HepG2 (cell line): ENCODE measurements around the gene OXLD1. TPM values are rescaled to one million over a fixed set of nuclear protein-coding genes. Genes with fewer than 3 reads are reported as not detected.

Experiments
- ATAC-seq: fragments of 200-7000 bp; cut with Tn5 transposase; 3 replicates; pipeline ENCODE4 v1.9.1; 2020; ENCODE audit warnings: mild to moderate bottlenecking, moderate library complexity
- BruUV-seq: library from RNA; stranded (reverse); fragments of 400-500 nt; replicated peaks from 2 replicates; lab custom pipeline; 2021; lab: Mats Ljungman, UMichigan
- CTCF ChIA-PET: fragments of 300-600 bp; formaldehyde crosslinking; extraction: SDS; loops from one replicate; lab custom pipeline; 2021; ENCODE audit warnings: low total read pairs, inconsistent platforms, low intra/inter-chr PET ratio; lab: Yijun Ruan, JAX
- POLR2A ChIA-PET: fragments of 350-600 bp; sonication (Branson Sonifier 250); formaldehyde crosslinking; loops from one replicate; lab custom pipeline; 2020; ENCODE audit warnings: antibody characterized with exemption, inconsistent platforms; lab: Yijun Ruan, JAX
- DNase-seq: peaks from one replicate; pipeline ENCODE4 v3.0.0-alpha.2; 2015; ENCODE audit warnings: low spot score
- FAIRE-seq: peaks from 3 replicates; lab custom pipeline; 2011; peaks lifted over from hg19 to GRCh38; lab: Jason Lieb, UNC
- H2AFZ ChIP-seq: one replicate; pipeline ENCODE4 v1.6.1; 2011; ENCODE audit warnings: low read length, inconsistent platforms
- H3K27ac ChIP-seq: fragments of 300-600 bp; 3 replicates; pipeline ENCODE4 v1.8.0; 2011; ENCODE audit warnings: mixed run types, mild to moderate bottlenecking, mixed read lengths, low read length, inconsistent platforms; ENCODE audit not compliant: insufficient read depth; ENCODE audit errors: extremely low read length
- H3K27me3 ChIP-seq, 2 experiments: fragments of 200-600 bp in 1 of 2; 2 replicates in 1 of 2; 3 replicates in 1 of 2; pipeline versions ENCODE4 v1.6.0 to v1.8.0; 2011; ENCODE audit warnings: low read length in 2 of 2, mild to moderate bottlenecking in 2 of 2, moderate library complexity in 2 of 2, inconsistent platforms in 1 of 2; ENCODE audit not compliant: insufficient read depth in 2 of 2, control insufficient read depth in 1 of 2
- H3K36me3 ChIP-seq, 2 experiments: fragments of 200-600 bp in 1 of 2; replicated peaks in 1 of 2; 2 replicates in 1 of 2; 3 replicates in 1 of 2; pipeline versions ENCODE4 v1.5.1 to v1.8.0; 2011; ENCODE audit warnings: low read length in 2 of 2, inconsistent platforms in 1 of 2; ENCODE audit not compliant: insufficient read depth in 2 of 2, control insufficient read depth in 1 of 2
- H3K4me1 ChIP-seq: 2 replicates; pipeline ENCODE4 v1.5.1; 2012; ENCODE audit warnings: low read length, inconsistent platforms; ENCODE audit not compliant: insufficient read depth
- H3K4me2 ChIP-seq: 2 replicates; pipeline ENCODE4 v1.6.0; 2011; ENCODE audit warnings: low read depth, low read length, inconsistent platforms
- H3K4me3 ChIP-seq, 3 experiments: fragments of 200-600 bp in 1 of 3; sonication (generic), shearing (Covaris generic) in 1 of 3; replicated peaks in 1 of 3; 2 replicates each; pipeline ENCODE4 v1.5.1; 2011 to 2016; ENCODE audit warnings: low read length in 3 of 3, inconsistent platforms in 2 of 3, low read depth in 2 of 3, mild to moderate bottlenecking in 2 of 3, control low read depth in 1 of 3, mixed read lengths in 1 of 3; ENCODE audit not compliant: insufficient read depth in 1 of 3
- H3K79me2 ChIP-seq: one replicate; pipeline ENCODE4 v1.6.1; 2011; ENCODE audit warnings: low read length, inconsistent platforms; ENCODE audit not compliant: insufficient read depth
- H3K9ac ChIP-seq: 2 replicates; pipeline ENCODE4 v1.6.0; 2011; ENCODE audit warnings: mild to moderate bottlenecking, low read depth, low read length, inconsistent platforms; ENCODE audit not compliant: insufficient read depth
- H3K9me3 ChIP-seq: 2 replicates; pipeline ENCODE4 v1.5.1; 2012; ENCODE audit warnings: mild to moderate bottlenecking, low read length
- H4K20me1 ChIP-seq: 2 replicates; pipeline ENCODE4 v1.6.0; 2011; ENCODE audit warnings: inconsistent platforms, mild to moderate bottlenecking, low read length, moderate library complexity; ENCODE audit not compliant: insufficient read depth
- AKAP8 ChIP-seq: sonication (generic); formaldehyde crosslinking; IDR thresholded peaks from 2 replicates; pipeline ENCODE4 v1.5.1; 2020; ENCODE audit warnings: mild to moderate bottlenecking, missing genetic modification reagents
- ATF3 ChIP-seq: sonication (generic); formaldehyde crosslinking; IDR thresholded peaks from 2 replicates; pipeline ENCODE4 v1.4.0; 2020; ENCODE audit warnings: missing genetic modification reagents
- EEA1 ChIP-seq: sonication (generic); formaldehyde crosslinking; IDR thresholded peaks from 2 replicates; pipeline ENCODE4 v1.5.1; 2020; ENCODE audit warnings: mild to moderate bottlenecking, missing genetic modification reagents, borderline replicate concordance
- HIC2 ChIP-seq: sonication (generic); formaldehyde crosslinking; IDR thresholded peaks from 2 replicates; pipeline ENCODE4 v1.9.0; 2022; ENCODE audit warnings: low read depth, missing genetic modification reagents
- MAF1 ChIP-seq: sonication (generic); formaldehyde crosslinking; IDR thresholded peaks from 2 replicates; pipeline ENCODE4 v1.5.0; 2020; ENCODE audit warnings: missing genetic modification reagents, borderline replicate concordance
- MAFK ChIP-seq, 2 experiments: IDR thresholded peaks in 1 of 2; conservative IDR thresholded peaks in 1 of 2; 2 replicates each; pipeline ENCODE4 v1.6.1; 2011; ENCODE audit warnings: improper control_type of control experiment in 2 of 2, low read length in 2 of 2
- NFKBIZ ChIP-seq: IDR thresholded peaks from 2 replicates; pipeline ENCODE4 v1.6.1; 2018; ENCODE audit warnings: missing genetic modification reagents, missing compliant biosample characterization
- ZBTB39 ChIP-seq: sonication (generic); formaldehyde crosslinking; IDR thresholded peaks from 2 replicates; pipeline ENCODE4 v1.5.0; 2020; ENCODE audit warnings: missing genetic modification reagents
- ZNF234 ChIP-seq: sonication (generic); formaldehyde crosslinking; conservative IDR thresholded peaks from 2 replicates; pipeline ENCODE4 v1.5.1; 2020; ENCODE audit warnings: mild to moderate bottlenecking, missing genetic modification reagents
- ZNF263 ChIP-seq: sonication (generic); formaldehyde crosslinking; IDR thresholded peaks from 2 replicates; pipeline ENCODE4 v1.4.0; 2020; ENCODE audit warnings: missing genetic modification reagents
- ZNF660 ChIP-seq: sonication (generic); formaldehyde crosslinking; IDR thresholded peaks from 2 replicates; pipeline ENCODE4 v1.5.1; 2020; ENCODE audit warnings: mild to moderate bottlenecking, low read depth, missing genetic modification reagents, borderline replicate concordance
- ZNF672 ChIP-seq: sonication (generic); formaldehyde crosslinking; IDR thresholded peaks from 2 replicates; pipeline ENCODE4 v1.8.1; 2022; ENCODE audit warnings: missing genetic modification reagents
- WGBS: methylation state at CpG from one replicate; pipeline ENCODE4 v1.1.6; 2017; ENCODE audit warnings: low lambda C conversion rate; 5-methylcytosine and 5-hydroxymethylcytosine counted together
- in situ Hi-C: cut with HindIII; loops from 2 replicates; pipeline ENCODE4 v1.10.0; 2017; ENCODE audit warnings: low pct_unique_long_range_greater_than_20kb; ENCODE audit not compliant: extremely low pct_ligation_motif_present
- intact Hi-C: fragments of 100-400 bp; cut with micrococcal nuclease; formaldehyde crosslinking; loops from one replicate; pipeline ENCODE4 v1.10.0; 2022; ENCODE audit not compliant: unreplicated experiment
- polyA plus RNA-seq, 8 experiments: library from polyadenylated mRNA; depleted of rRNA in 3 of 8; stranded (reverse) in 7 of 8; unstranded in 1 of 8; fragments of >200 nt; fragmentation: Illumina TruSeq in 4 of 8; extraction: Trizol in 4 of 8; gene quantifications; 2 replicates each; pipeline versions ENCODE4 v1.2.1 to v1.2.3, GENCODE V29; 2011 to 2016; ENCODE audit warnings: low read depth in 4 of 8, missing spikeins in 1 of 8, mixed read lengths in 1 of 8; ENCODE audit not compliant: insufficient read depth in 1 of 8
- total RNA-seq, 5 experiments: library from RNA; depleted of rRNA; stranded (reverse); fragments of >200 nt; fragmentation: Illumina TruSeq; extraction: Trizol; gene quantifications; 2 replicates each; pipeline ENCODE4 v1.2.3, GENCODE V29; 2016; ENCODE audit warnings: low read depth in 1 of 5
- TF ChIP-seq, protein P1 (sequence below): sonication (generic); formaldehyde crosslinking; IDR thresholded peaks from 2 replicates; pipeline ENCODE4 v1.4.0; 2020; ENCODE audit warnings: missing genetic modification reagents, mild to moderate bottlenecking, borderline replicate concordance
- TF ChIP-seq, protein P2 (sequence below): sonication (generic); formaldehyde crosslinking; IDR thresholded peaks from 2 replicates; pipeline ENCODE4 v1.8.0; 2022; ENCODE audit warnings: mild to moderate bottlenecking, missing genetic modification reagents; ENCODE audit not compliant: insufficient replicate concordance

Gene OXLD1
- total and polyA plus RNA-seq, 2 of the 13 experiments (the other 11 are each of a cell fraction or from before 2014, with no cell fraction given) = 27.1 to 37.5 TPM

DNA sequence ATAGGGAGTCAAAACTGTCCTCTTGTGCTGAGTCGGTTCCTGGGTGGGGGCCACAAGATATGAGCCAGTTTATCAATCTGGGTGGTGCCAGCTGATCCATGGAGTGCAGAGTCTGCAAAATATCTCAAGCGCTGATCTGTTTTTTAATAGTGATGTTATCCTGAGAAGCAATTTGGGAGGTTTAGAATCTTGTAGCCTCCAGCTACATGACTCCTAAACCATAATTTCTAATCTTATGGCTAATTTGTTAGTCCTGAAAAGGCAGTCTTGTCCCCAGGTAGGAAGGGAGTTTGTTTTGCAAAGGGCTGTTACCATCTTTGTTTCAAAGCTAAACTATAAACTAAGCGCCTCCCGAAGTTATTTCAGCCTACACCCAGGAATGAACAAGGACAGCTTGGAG lies 27.7 kb downstream of the OXLD1 start:
- FAIRE-seq = no peak
- 66% methylated on average over 4 of the region's 4 CpGs for WGBS
- no TSS peak for BruUV-seq
- TF ChIP-seq MAF1 = no peak
- TF ChIP-seq MAFK (conservative IDR thresholded peaks at IDR 0.05 in 1 of 2, IDR thresholded peaks at IDR 0.05 in 1 of 2; ENCODE audit: low read length in 2 of 2) = no peak
- no peak for TF ChIP-seq EEA1 (CRISPR knock-in tag)
- no peak for TF ChIP-seq ZNF672 (CRISPR knock-in tag)
- TF ChIP-seq AKAP8 (CRISPR knock-in tag) = no peak
- TF ChIP-seq, protein P1, sequence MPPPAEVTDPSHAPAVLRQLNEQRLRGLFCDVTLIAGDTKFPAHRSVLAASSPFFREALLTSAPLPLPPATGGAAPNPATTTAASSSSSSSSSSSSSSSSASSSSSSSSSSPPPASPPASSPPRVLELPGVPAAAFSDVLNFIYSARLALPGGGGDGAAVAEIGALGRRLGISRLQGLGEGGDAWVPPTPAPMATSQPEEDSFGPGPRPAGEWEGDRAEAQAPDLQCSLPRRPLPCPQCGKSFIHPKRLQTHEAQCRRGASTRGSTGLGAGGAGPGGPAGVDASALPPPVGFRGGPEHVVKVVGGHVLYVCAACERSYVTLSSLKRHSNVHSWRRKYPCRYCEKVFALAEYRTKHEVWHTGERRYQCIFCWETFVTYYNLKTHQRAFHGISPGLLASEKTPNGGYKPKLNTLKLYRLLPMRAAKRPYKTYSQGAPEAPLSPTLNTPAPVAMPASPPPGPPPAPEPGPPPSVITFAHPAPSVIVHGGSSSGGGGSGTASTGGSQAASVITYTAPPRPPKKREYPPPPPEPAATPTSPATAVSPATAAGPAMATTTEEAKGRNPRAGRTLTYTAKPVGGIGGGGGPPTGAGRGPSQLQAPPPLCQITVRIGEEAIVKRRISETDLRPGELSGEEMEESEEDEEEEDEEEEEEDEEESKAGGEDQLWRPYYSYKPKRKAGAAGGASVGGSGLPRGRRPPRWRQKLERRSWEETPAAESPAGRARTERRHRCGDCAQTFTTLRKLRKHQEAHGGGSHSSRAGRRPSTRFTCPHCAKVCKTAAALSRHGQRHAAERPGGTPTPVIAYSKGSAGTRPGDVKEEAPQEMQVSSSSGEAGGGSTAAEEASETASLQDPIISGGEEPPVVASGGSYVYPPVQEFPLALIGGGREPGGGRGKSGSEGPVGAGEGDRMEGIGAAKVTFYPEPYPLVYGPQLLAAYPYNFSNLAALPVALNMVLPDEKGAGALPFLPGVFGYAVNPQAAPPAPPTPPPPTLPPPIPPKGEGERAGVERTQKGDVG (CRISPR knock-in tag) = no peak
- TF ChIP-seq NFKBIZ (CRISPR knock-in tag) = no peak
- TF ChIP-seq ZNF234 = no peak
- TF ChIP-seq ZBTB39 = no peak
- TF ChIP-seq, protein P2, sequence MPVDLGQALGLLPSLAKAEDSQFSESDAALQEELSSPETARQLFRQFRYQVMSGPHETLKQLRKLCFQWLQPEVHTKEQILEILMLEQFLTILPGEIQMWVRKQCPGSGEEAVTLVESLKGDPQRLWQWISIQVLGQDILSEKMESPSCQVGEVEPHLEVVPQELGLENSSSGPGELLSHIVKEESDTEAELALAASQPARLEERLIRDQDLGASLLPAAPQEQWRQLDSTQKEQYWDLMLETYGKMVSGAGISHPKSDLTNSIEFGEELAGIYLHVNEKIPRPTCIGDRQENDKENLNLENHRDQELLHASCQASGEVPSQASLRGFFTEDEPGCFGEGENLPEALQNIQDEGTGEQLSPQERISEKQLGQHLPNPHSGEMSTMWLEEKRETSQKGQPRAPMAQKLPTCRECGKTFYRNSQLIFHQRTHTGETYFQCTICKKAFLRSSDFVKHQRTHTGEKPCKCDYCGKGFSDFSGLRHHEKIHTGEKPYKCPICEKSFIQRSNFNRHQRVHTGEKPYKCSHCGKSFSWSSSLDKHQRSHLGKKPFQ (CRISPR knock-in tag) = no peak
- no peak for TF ChIP-seq ZNF263 (CRISPR knock-in tag)
- no peak for TF ChIP-seq ZNF660 (CRISPR knock-in tag)
- no peak for TF ChIP-seq ATF3 (CRISPR knock-in tag)
- no peak for TF ChIP-seq HIC2

More for the DNA sequence above, 27.7 kb downstream of the OXLD1 start:
- Histone ChIP-seq H3K27ac (no peak overlapping the region), H2AFZ (no peak overlapping the region), H3K4me3 (no peak overlapping the region), H3K9ac (no peak overlapping the region), H3K4me2 (no peak overlapping the region), H3K4me1 (peaks cover 30% of the 10 kb centered on the region), H3K79me2 (peaks cover 25% of the 10 kb centered on the region), H3K36me3 (no peaks in the 10 kb centered on the region), H4K20me1 (peaks cover 19% of the 10 kb centered on the region), H3K9me3 (no peaks in the 10 kb centered on the region), H3K27me3 (peaks cover 0 to 6% of the 10 kb centered on the region in 2 experiments; a peak in 1 of 5 replicates)
- no peak for DNase-seq
- in situ Hi-C loops = no loop called here
- ChIA-PET CTCF (no interaction called here), POLR2A (interaction anchor here (0.7 to 1.5 kb wide), 2 partner anchors 27 to 222 kb away, joined by 3 to 5 read pairs; no protein-coding TSS in a partner anchor)
- intact Hi-C loops = no loop called here
- ATAC-seq = no peak
